Measurements from ENCODE around the gene DNAH17. TPM values are rescaled to one million over a fixed set of nuclear protein-coding genes. Genes with fewer than 3 reads are reported as not detected.

DNAH17 gene
- total and polyA plus RNA-seq, 2 donors (not counting 1 experiment from before 2014, with no cell fraction given), result 0.01 to 0.12 TPM

DNA sequence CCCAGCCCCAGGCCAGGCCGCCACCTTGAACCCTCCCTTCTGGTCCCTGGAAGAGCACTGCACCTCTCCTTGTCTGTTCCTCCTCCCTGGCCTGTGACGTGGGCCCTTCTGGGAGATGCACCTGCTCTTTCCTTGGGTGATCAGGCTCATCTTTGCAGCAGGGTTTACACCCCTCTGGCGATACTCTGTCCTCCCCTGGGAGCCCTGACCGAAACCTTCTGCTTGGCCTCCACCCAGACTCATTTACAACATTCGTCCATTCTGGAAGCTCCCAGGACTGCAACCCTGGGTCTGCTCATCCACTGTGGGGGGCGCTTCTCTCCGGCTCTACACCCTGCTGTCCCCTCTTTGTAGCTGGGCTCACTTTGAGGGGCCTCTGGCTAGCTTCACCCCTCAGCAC, 125.4 kb downstream of the DNAH17 start:
- Histone ChIP-seq H3K9ac (ENCODE audit: low read length) (no peak overlapping the region), H3K36me3 (replicated peaks in 1 of 2; ENCODE audit: control extremely low read depth in 1 of 2, control insufficient read depth in 1 of 2, extremely low read depth in 1 of 2, insufficient read depth in 2 of 2, low read length in 1 of 2) (no peaks in the 10 kb centered on the region), H3K4me2 (replicated peaks; ENCODE audit: low read depth, low read length, poor library complexity, severe bottlenecking) (no peak overlapping the region), H4K20me1 (ENCODE audit: control insufficient read depth, insufficient read depth, low read length, poor library complexity, severe bottlenecking) (no peaks in the 10 kb centered on the region), H3K4me3 (ENCODE audit: control extremely low read depth in 1 of 5, extremely low read depth in 1 of 5, insufficient read depth in 1 of 5, low read depth in 2 of 5, low read length in 4 of 5) (no peak overlapping the region), H3K9me3 (ENCODE audit: control extremely low read depth in 1 of 3, control insufficient read depth in 2 of 3, insufficient read depth in 1 of 3, low read length in 2 of 3) (no peaks in the 10 kb centered on the region), H3K79me2 (ENCODE audit: control insufficient read depth, insufficient read depth, low read length) (no peaks in the 10 kb centered on the region), H3K4me1 (ENCODE audit: control insufficient read depth in 2 of 2, insufficient read depth in 2 of 2, low read length in 2 of 2) (peaks cover 0 to 3% of the 10 kb centered on the region in 2 donors), H3K27me3 (replicated peaks in 1 of 4; ENCODE audit: control extremely low read depth in 1 of 4, control insufficient read depth in 3 of 4, insufficient read depth in 4 of 4, low read length in 3 of 4) (no peaks in the 10 kb centered on the region), H2AFZ (ENCODE audit: insufficient read depth, low read depth, low read length, poor library complexity, severe bottlenecking) (no peak overlapping the region), H3K27ac (ENCODE audit: low read length in 2 of 2) (no peak overlapping the region)
- Mint-ChIP-seq H3K4me3 (no peak overlapping the region), H3K9me3 (ENCODE audit: insufficient read depth) (no peaks in the 10 kb centered on the region), H3K27ac (no peak overlapping the region), H3K4me1 (peaks cover 6% of the 10 kb centered on the region), H3K27me3 (no peaks in the 10 kb centered on the region)
- 57% methylated on average over 6 of the region's 7 CpGs for WGBS (ENCODE audit: insufficient coverage)
- ATAC-seq (ENCODE audit: low read depth) (no peak), DNase-seq (no peak)
- intact Hi-C loops (cut with micrococcal nuclease), result no loop called here
- ChIA-PET POLR2A (no interaction called here), CTCF (interaction anchor here (0.5 kb wide), 1 partner anchor 398 kb away, joined by 3 read pairs; no protein-coding TSS in a partner anchor)
- TF ChIP-seq, protein P1, sequence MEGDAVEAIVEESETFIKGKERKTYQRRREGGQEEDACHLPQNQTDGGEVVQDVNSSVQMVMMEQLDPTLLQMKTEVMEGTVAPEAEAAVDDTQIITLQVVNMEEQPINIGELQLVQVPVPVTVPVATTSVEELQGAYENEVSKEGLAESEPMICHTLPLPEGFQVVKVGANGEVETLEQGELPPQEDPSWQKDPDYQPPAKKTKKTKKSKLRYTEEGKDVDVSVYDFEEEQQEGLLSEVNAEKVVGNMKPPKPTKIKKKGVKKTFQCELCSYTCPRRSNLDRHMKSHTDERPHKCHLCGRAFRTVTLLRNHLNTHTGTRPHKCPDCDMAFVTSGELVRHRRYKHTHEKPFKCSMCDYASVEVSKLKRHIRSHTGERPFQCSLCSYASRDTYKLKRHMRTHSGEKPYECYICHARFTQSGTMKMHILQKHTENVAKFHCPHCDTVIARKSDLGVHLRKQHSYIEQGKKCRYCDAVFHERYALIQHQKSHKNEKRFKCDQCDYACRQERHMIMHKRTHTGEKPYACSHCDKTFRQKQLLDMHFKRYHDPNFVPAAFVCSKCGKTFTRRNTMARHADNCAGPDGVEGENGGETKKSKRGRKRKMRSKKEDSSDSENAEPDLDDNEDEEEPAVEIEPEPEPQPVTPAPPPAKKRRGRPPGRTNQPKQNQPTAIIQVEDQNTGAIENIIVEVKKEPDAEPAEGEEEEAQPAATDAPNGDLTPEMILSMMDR (IDR thresholded peaks at IDR 0.05), result no peak
- no peak for TF ChIP-seq EZH2 (IDR thresholded peaks at IDR 0.05; ENCODE audit: borderline replicate concordance, insufficient read depth, low read depth, low read length, poor library complexity, severe bottlenecking)

DNA sequence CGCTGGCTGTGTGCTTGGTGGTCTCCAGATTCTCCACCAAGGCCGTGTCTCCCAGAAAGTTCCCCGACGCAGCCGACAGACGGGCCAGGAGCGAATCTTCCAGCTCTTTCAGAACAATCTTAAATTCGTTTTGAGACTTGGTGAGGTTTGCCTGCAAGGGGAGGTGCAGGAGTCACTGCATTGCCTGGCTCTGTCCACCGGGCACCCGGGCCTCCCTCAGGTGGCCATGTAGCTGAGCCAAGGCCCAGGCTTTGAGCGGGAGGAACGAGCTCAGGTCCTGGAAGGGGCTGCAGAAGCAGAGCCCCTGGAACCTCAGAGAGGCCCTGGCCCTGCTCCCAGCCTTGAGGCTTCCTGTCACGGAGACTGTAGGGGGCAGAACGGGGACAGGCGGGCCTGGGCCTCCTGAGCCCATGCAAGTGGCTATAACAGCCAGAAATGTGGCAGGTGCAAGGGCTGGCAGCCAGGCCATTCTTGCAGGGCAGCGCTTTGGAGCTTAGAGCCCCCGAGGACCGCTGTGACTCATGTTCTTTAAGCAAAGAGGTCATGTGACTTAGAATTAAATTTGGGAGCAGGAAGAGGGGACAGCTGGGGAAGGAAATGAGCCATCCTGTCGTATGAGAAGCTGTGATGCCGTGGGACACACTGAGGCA, 126.4 kb downstream of the DNAH17 start:
- no peak for DNase-seq
- no peak overlapping the region for H3K4me3 Mint-ChIP-seq
- CTCF ChIA-PET, result no interaction called here

More for the DNA sequence above, 126.4 kb downstream of the DNAH17 start:
- Histone ChIP-seq H4K20me1 (ENCODE audit: control insufficient read depth, insufficient read depth, low read length, poor library complexity, severe bottlenecking) (no peaks in the 10 kb centered on the region), H3K79me2 (ENCODE audit: control insufficient read depth, insufficient read depth, low read length) (no peaks in the 10 kb centered on the region), H3K27me3 (replicated peaks in 1 of 4; ENCODE audit: control extremely low read depth in 1 of 4, control insufficient read depth in 3 of 4, insufficient read depth in 4 of 4, low read length in 3 of 4) (no peaks in the 10 kb centered on the region), H3K36me3 (replicated peaks in 1 of 2; ENCODE audit: control extremely low read depth in 1 of 2, control insufficient read depth in 1 of 2, extremely low read depth in 1 of 2, insufficient read depth in 2 of 2, low read length in 1 of 2) (no peaks in the 10 kb centered on the region), H3K27ac (ENCODE audit: low read length in 2 of 2) (no peak overlapping the region), H3K4me1 (ENCODE audit: control insufficient read depth in 2 of 2, insufficient read depth in 2 of 2, low read length in 2 of 2) (peaks cover 0 to 3% of the 10 kb centered on the region in 2 donors), H3K4me2 (replicated peaks; ENCODE audit: low read depth, low read length, poor library complexity, severe bottlenecking) (no peak overlapping the region), H3K9ac (ENCODE audit: low read length) (no peak overlapping the region), H3K9me3 (ENCODE audit: control extremely low read depth in 1 of 3, control insufficient read depth in 2 of 3, insufficient read depth in 1 of 3, low read length in 2 of 3) (no peaks in the 10 kb centered on the region), H2AFZ (ENCODE audit: insufficient read depth, low read depth, low read length, poor library complexity, severe bottlenecking) (no peak overlapping the region), H3K4me3 (ENCODE audit: control extremely low read depth in 1 of 5, extremely low read depth in 1 of 5, insufficient read depth in 1 of 5, low read depth in 2 of 5, low read length in 4 of 5) (no peak overlapping the region)
- Mint-ChIP-seq H3K27me3 (peaks cover 3% of the 10 kb centered on the region), H3K4me1 (peaks cover 6% of the 10 kb centered on the region), H3K9me3 (ENCODE audit: insufficient read depth) (no peaks in the 10 kb centered on the region), H3K27ac (no peak overlapping the region)
- TF ChIP-seq EZH2 (IDR thresholded peaks at IDR 0.05; ENCODE audit: borderline replicate concordance, insufficient read depth, low read depth, low read length, poor library complexity, severe bottlenecking), result no peak
- TF ChIP-seq, protein P1 (IDR thresholded peaks at IDR 0.05), result no peak
- ATAC-seq (ENCODE audit: low read depth), result no peak
- POLR2A ChIA-PET, result no interaction called here
- WGBS (ENCODE audit: insufficient coverage), result 51% methylated on average over 20 of the region's 20 CpGs
- intact Hi-C loops (cut with micrococcal nuclease), result no loop called here
